ENCODE results near the gene PHTF2. TPM values are rescaled to one million over a fixed set of nuclear protein-coding genes. Genes with fewer than 3 reads are reported as not detected.

PHTF2 gene
- total and polyA plus RNA-seq, 2 donors (not counting 3 experiments of a cell fraction or from before 2014, with no cell fraction given) = 13.3 to 21.4 TPM

GRCh38 chr7:77944183-77945182, 145.9 kb downstream of the PHTF2 start:
- no peak overlapping the region for H3K4me3 ChIP-seq (replicated peaks in 1 of 3; ENCODE audit: insufficient read depth in 1 of 3, low read depth in 1 of 3, low read length in 3 of 3)
- no peaks in the 10 kb centered on the region for H3K27me3 ChIP-seq (ENCODE audit: control insufficient read depth in 2 of 2, insufficient read depth in 2 of 2, low read length in 2 of 2)
- H4K20me1 ChIP-seq (replicated peaks; ENCODE audit: control insufficient read depth, extremely low read depth, insufficient read depth, low read length) = no peaks in the 10 kb centered on the region
- no peaks in the 10 kb centered on the region for H3K9me1 ChIP-seq (replicated peaks; ENCODE audit: control insufficient read depth, extremely low read depth, insufficient read depth, low read length)
- H2AFZ ChIP-seq (ENCODE audit: low read depth, low read length) = no peak overlapping the region
- POLR2A ChIA-PET = no interaction called here
- FAIRE-seq (no peak), DNase-seq (ENCODE audit: low read depth, low spot score) (no peak)
- H3K36me3 ChIP-seq (ENCODE audit: control insufficient read depth in 2 of 2, extremely low read depth in 1 of 2, insufficient read depth in 2 of 2, low read length in 2 of 2) = no peaks in the 10 kb centered on the region
- no peak overlapping the region for H3K27ac ChIP-seq (ENCODE audit: insufficient read depth, low read depth, low read length)
- intact Hi-C loops (cut with micrococcal nuclease) = loop anchor here (10.0 kb wide), 1 partner anchor 1230 kb away; no protein-coding TSS in a partner anchor
- no TSS peak for BruUV-seq (replicated peaks)
- dilution Hi-C loops (cut with MboI; ENCODE audit: extremely low pct_ligation_motif_present, low sequenced_read_pairs) = no loop called here
- H3K9me3 ChIP-seq (replicated peaks; ENCODE audit: control insufficient read depth, insufficient read depth, low read length) = no peaks in the 10 kb centered on the region
- H3K79me2 ChIP-seq (ENCODE audit: control insufficient read depth, insufficient read depth, low read length) = no peaks in the 10 kb centered on the region
- H3K4me2 ChIP-seq (ENCODE audit: insufficient read depth, low read length) = no peak overlapping the region
- CTCF ChIA-PET = interaction anchor here (1.2 to 1.3 kb wide), 2 partner anchors 96 to 99 kb away, joined by 3 read pairs; no protein-coding TSS in a partner anchor
- no peak overlapping the region for H3K9ac ChIP-seq (replicated peaks; ENCODE audit: extremely low read depth, insufficient read depth, low read length)
- TF ChIP-seq EZH2 (IDR thresholded peaks at IDR 0.05; ENCODE audit: borderline replicate concordance, low read depth, low read length, severe bottlenecking) (no peak), GATA2 (IDR thresholded peaks at IDR 0.05; ENCODE audit: insufficient read depth, insufficient read length, low read depth, low read length) (no peak), POLR2AphosphoS5 (IDR thresholded peaks at IDR 0.05; ENCODE audit: insufficient read depth, low read depth, low read length) (no peak), JUN (IDR thresholded peaks at IDR 0.05; ENCODE audit: borderline replicate concordance, insufficient read depth, insufficient read length, low read depth) (no peak), POLR2A (IDR thresholded peaks at IDR 0.05; ENCODE audit: low read depth, low read length) (no peak), CTCF (IDR thresholded peaks at IDR 0.05; ENCODE audit: extremely low read depth in 1 of 2, insufficient read depth in 1 of 2, low read depth in 1 of 2, low read length in 2 of 2) (no peak), MYC (IDR thresholded peaks at IDR 0.05; ENCODE audit: low read depth, low read length) (no peak), FOS (IDR thresholded peaks at IDR 0.05; ENCODE audit: borderline replicate concordance, insufficient read depth, low read length) (no peak), MAX (IDR thresholded peaks at IDR 0.05; ENCODE audit: insufficient read depth, insufficient read length) (no peak)
- no peaks in the 10 kb centered on the region for H3K4me1 ChIP-seq (ENCODE audit: control insufficient read depth, extremely low read depth, insufficient read depth, low read length)
